H9 (cell line): ENCODE measurements around the gene PGLYRP3. TPM values are rescaled to one million over a fixed set of nuclear protein-coding genes. Genes with fewer than 3 reads are reported as not detected.

Source experiments
- DNase-seq: peaks from one replicate; pipeline ENCODE4 v3.0.0-alpha.2; 2017
- H2AFZ ChIP-seq: one replicate; pipeline ENCODE4 v1.6.1; 2013; ENCODE audit warnings: mild to moderate bottlenecking, low read length, control low read depth, moderate library complexity
- H2AK5ac ChIP-seq: 2 replicates; pipeline ENCODE4 v1.6.1; 2013; ENCODE audit warnings: low read length, control low read depth, mixed read lengths; ENCODE audit not compliant: insufficient read length
- H2BK120ac ChIP-seq: one replicate; pipeline ENCODE4 v1.6.1; 2013; ENCODE audit warnings: low read depth, mild to moderate bottlenecking, low read length, control low read depth, inconsistent platforms; ENCODE audit not compliant: poor library complexity, severe bottlenecking
- H2BK12ac ChIP-seq: 2 replicates; pipeline ENCODE4 v1.6.1; 2013; ENCODE audit warnings: low read length, control low read depth, mixed read lengths, low read depth; ENCODE audit not compliant: insufficient read length
- H2BK15ac ChIP-seq: 2 replicates; pipeline ENCODE4 v1.6.1; 2013; ENCODE audit warnings: low read depth, low read length, control low read depth
- H2BK20ac ChIP-seq: one replicate; pipeline ENCODE4 v1.6.1; 2013; ENCODE audit warnings: low read depth, mild to moderate bottlenecking, low read length, control low read depth, inconsistent platforms; ENCODE audit not compliant: poor library complexity, severe bottlenecking
- H2BK5ac ChIP-seq: 2 replicates; pipeline ENCODE4 v1.6.1; 2013; ENCODE audit warnings: low read length, control low read depth, mixed read lengths; ENCODE audit not compliant: insufficient read length
- H3K14ac ChIP-seq: 2 replicates; pipeline ENCODE4 v1.6.1; 2013; ENCODE audit warnings: low read length, control low read depth; ENCODE audit not compliant: insufficient read depth
- H3K18ac ChIP-seq: 2 replicates; pipeline ENCODE4 v1.6.1; 2013; ENCODE audit warnings: low read depth, mild to moderate bottlenecking, mixed read lengths, low read length, control low read depth; ENCODE audit not compliant: insufficient read length
- H3K23ac ChIP-seq: 2 replicates; pipeline ENCODE4 v1.6.1; 2013; ENCODE audit warnings: low read length, control low read depth, mixed read lengths, low read depth; ENCODE audit not compliant: insufficient read length
- H3K23me2 ChIP-seq: 2 replicates; pipeline ENCODE4 v1.6.1; 2013; ENCODE audit warnings: low read depth, mild to moderate bottlenecking, mixed read lengths, low read length, control low read depth; ENCODE audit not compliant: insufficient read length, poor library complexity, severe bottlenecking
- H3K27ac ChIP-seq: 2 replicates; pipeline ENCODE4 v1.5.1; 2013; ENCODE audit warnings: low read length, control low read depth, mixed read lengths, low read depth; ENCODE audit not compliant: insufficient read length
- H3K27me3 ChIP-seq: 2 replicates; pipeline ENCODE4 v1.6.1; 2013; ENCODE audit warnings: low read length, control low read depth, inconsistent platforms; ENCODE audit not compliant: insufficient read depth
- H3K4ac ChIP-seq: 2 replicates; pipeline ENCODE4 v1.6.1; 2013; ENCODE audit warnings: low read depth, mild to moderate bottlenecking, control low read depth, inconsistent platforms, low read length, moderate library complexity
- H3K4me1 ChIP-seq: 2 replicates; pipeline ENCODE4 v1.6.1; 2013; ENCODE audit warnings: low read length, control low read depth, inconsistent platforms; ENCODE audit not compliant: insufficient read depth
- H3K4me2 ChIP-seq: 2 replicates; pipeline ENCODE4 v1.6.1; 2013; ENCODE audit warnings: low read length, control low read depth, mixed read lengths; ENCODE audit not compliant: insufficient read length, insufficient read depth
- H3K56ac ChIP-seq: 2 replicates; pipeline ENCODE4 v1.6.1; 2013; ENCODE audit warnings: low read depth, mild to moderate bottlenecking, mixed read lengths, low read length, control low read depth; ENCODE audit not compliant: insufficient read length
- H3K79me1 ChIP-seq: 2 replicates; pipeline ENCODE4 v1.6.1; 2013; ENCODE audit warnings: low read depth, mild to moderate bottlenecking, moderate library complexity, low read length, control low read depth, inconsistent platforms; ENCODE audit not compliant: insufficient read depth, poor library complexity, severe bottlenecking
- H3K79me2 ChIP-seq: 2 replicates; pipeline ENCODE4 v1.6.1; 2013; ENCODE audit warnings: low read length, control low read depth, inconsistent platforms; ENCODE audit not compliant: insufficient read depth
- H3K9ac ChIP-seq: 2 replicates; pipeline ENCODE4 v1.6.1; 2013; ENCODE audit warnings: low read length, control low read depth, mixed read lengths; ENCODE audit not compliant: insufficient read length; ENCODE audit errors: extremely low read depth
- H3K9me3 ChIP-seq: one replicate; pipeline ENCODE4 v1.6.1; 2013; ENCODE audit warnings: low read depth, low read length, inconsistent platforms; ENCODE audit not compliant: control insufficient read depth
- H3T11ph ChIP-seq: one replicate; pipeline ENCODE4 v1.6.1; 2013; ENCODE audit warnings: mild to moderate bottlenecking, low read length, control low read depth, inconsistent platforms
- H4K20me1 ChIP-seq: one replicate; pipeline ENCODE4 v1.6.1; 2013; ENCODE audit not compliant: control insufficient read depth, insufficient read length, insufficient read depth
- H4K5ac ChIP-seq: 2 replicates; pipeline ENCODE4 v1.6.1; 2013; ENCODE audit warnings: low read depth, mild to moderate bottlenecking, mixed read lengths, low read length, control low read depth; ENCODE audit not compliant: insufficient read length
- H4K8ac ChIP-seq: replicated peaks from 2 replicates; pipeline ENCODE4 v1.6.1; 2013; ENCODE audit warnings: low read length, control low read depth, mixed read lengths, low read depth; ENCODE audit not compliant: insufficient read length
- H4K91ac ChIP-seq: 2 replicates; pipeline ENCODE4 v1.6.1; 2013; ENCODE audit warnings: low read depth, mild to moderate bottlenecking, moderate library complexity, mixed read lengths, low read length, control low read depth; ENCODE audit not compliant: insufficient read length
- H3K27ac Mint-ChIP-seq, 3 experiments: 2 replicates in 2 of 3; 3 replicates in 1 of 3; pipeline ENCODE4 v1.8.0; 2020 to 2021; ENCODE audit warnings: mixed read lengths in 3 of 3, mild to moderate bottlenecking in 1 of 3, moderate library complexity in 1 of 3
- H3K27me3 Mint-ChIP-seq: 2 replicates; pipeline ENCODE4 v1.8.0; 2021; ENCODE audit warnings: low read depth, mild to moderate bottlenecking, moderate library complexity, mixed read lengths
- H3K36me3 Mint-ChIP-seq, 3 experiments: 2 replicates in 2 of 3; 3 replicates in 1 of 3; pipeline ENCODE4 v1.8.0; 2020 to 2021; ENCODE audit warnings: low read depth in 3 of 3, mixed read lengths in 3 of 3; ENCODE audit not compliant: insufficient read depth in 1 of 3
- H3K4me1 Mint-ChIP-seq, 2 experiments: 2 replicates each; pipeline ENCODE4 v1.8.0; 2020; ENCODE audit warnings: mixed read lengths in 2 of 2
- H3K4me3 Mint-ChIP-seq, 2 experiments: 2 replicates in 1 of 2; 3 replicates in 1 of 2; pipeline ENCODE4 v1.8.0; 2020 to 2021; ENCODE audit warnings: mild to moderate bottlenecking in 2 of 2, mixed read lengths in 2 of 2, moderate library complexity in 1 of 2
- H3K9me3 Mint-ChIP-seq, 2 experiments: 2 replicates in 1 of 2; 3 replicates in 1 of 2; pipeline ENCODE4 v1.8.0; 2020; ENCODE audit warnings: mild to moderate bottlenecking in 2 of 2, mixed read lengths in 2 of 2, moderate library complexity in 1 of 2
- CTCF ChIP-seq: fragments of 200-600 bp; sonication (generic); conservative IDR thresholded peaks from 3 replicates; pipeline ENCODE4 v1.8.0; 2021; ENCODE audit warnings: antibody characterized with exemption, mild to moderate bottlenecking
- WGBS: extraction: QIAGEN DNeasy Blood & Tissue Kit; methylation state at CpG from one replicate; pipeline ENCODE4 v1.1.7; 2013; ENCODE audit warnings: missing lambda C conversion rate, low lambda C conversion rate, mixed read lengths; ENCODE audit not compliant: insufficient read length; ENCODE audit errors: extremely low coverage; 5-methylcytosine and 5-hydroxymethylcytosine counted together
- total RNA-seq: library from RNA; stranded (reverse); gene quantifications from 2 replicates; pipeline ENCODE4 v1.2.1, GENCODE V29; 2021

Gene PGLYRP3
- total RNA-seq, 1 experiment from 2014 or later: not detected

DNA sequence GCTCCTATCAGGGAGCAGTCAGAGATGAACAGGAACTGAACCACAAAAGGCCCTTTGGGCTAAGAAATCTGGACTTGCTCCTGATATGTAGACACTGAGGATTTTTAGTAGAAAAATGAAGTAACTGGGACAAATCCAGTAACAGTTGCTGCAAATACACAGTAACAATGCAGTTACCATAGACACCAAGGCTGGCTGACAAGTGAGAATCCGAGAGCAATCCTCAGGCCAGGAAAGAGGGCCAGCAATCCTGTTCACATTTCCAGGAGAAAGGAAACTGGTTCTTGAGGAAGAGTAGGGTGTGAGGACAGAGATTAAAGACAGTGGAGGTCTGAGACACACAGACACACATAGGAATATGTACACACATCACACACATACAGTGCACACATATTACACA lies 62.6 kb downstream of the PGLYRP3 start:
- Histone ChIP-seq H2BK5ac (no peak overlapping the region), H3K27me3 (no peaks in the 10 kb centered on the region)

More for the DNA sequence above, 62.6 kb downstream of the PGLYRP3 start:
- TF ChIP-seq CTCF: no peak
- Histone ChIP-seq H3K18ac (no peak overlapping the region), H2BK12ac (no peak overlapping the region), H4K91ac (no peak overlapping the region), H3K79me1 (no peaks in the 10 kb centered on the region), H4K8ac (no peak overlapping the region), H3K79me2 (no peaks in the 10 kb centered on the region), H4K20me1 (no peaks in the 10 kb centered on the region), H2BK15ac (no peak overlapping the region), H3K4me1 (no peaks in the 10 kb centered on the region), H3K27ac (no peak overlapping the region), H3T11ph (no peak overlapping the region), H4K5ac (peak overlapping the region; percentile 64), H3K9me3 (no peaks in the 10 kb centered on the region), H3K4ac (no peak overlapping the region), H2BK120ac (no peak overlapping the region), H3K14ac (no peak overlapping the region), H2AK5ac (no peak overlapping the region), H3K23me2 (peaks cover 4% of the 10 kb centered on the region), H3K23ac (no peak overlapping the region), H2AFZ (no peak overlapping the region), H3K4me2 (no peak overlapping the region), H2BK20ac (no peak overlapping the region), H3K56ac (no peak overlapping the region), H3K9ac (no peak overlapping the region)
- Mint-ChIP-seq H3K27ac (no peak overlapping the region), H3K4me3 (no peak overlapping the region), H3K36me3 (no peaks in the 10 kb centered on the region), H3K4me1 (no peaks in the 10 kb centered on the region), H3K9me3 (peaks cover 0 to 6% of the 10 kb centered on the region in 2 experiments; a peak in 1 of 5 replicates), H3K27me3 (peaks cover 15% of the 10 kb centered on the region)
- DNase-seq: no peak
- WGBS: no CpG with 5 or more reads among the region's 1 CpG
